ENCODE data around the gene RBMS3. TPM values are rescaled to one million over a fixed set of nuclear protein-coding genes. Genes with fewer than 3 reads are reported as not detected.

Gene RBMS3
- total and polyA plus RNA-seq, 2 of the 8 experiments (the other 6 are each of a cell fraction or from before 2014, with no cell fraction given): 3.7 to 6.9 TPM

- TF ChIP-seq HDAC2 (IDR thresholded peaks at IDR 0.05; ENCODE audit: borderline replicate concordance in 1 of 2, low read depth in 2 of 2, low read length in 2 of 2) (no peak), PHF8 (conservative IDR thresholded peaks at IDR 0.05; ENCODE audit: low read depth, low read length) (no peak), NRF1 (IDR thresholded peaks at IDR 0.05; ENCODE audit: low read depth, low read length) (no peak)
Measured at GRCh38 chr3:29465836-29466235, 185.0 kb downstream of the RBMS3 start (continued).
